Effector memory CD8-positive, alpha-beta T cell (primary cell): ENCODE results near the gene NEU4.
A peak's percentile ranks its signal among the peaks of the same experiment; 100 is the strongest.

Experiments
- ATAC-seq: fragments of 150-1000 bp; cut with Tn5 transposase; replicated peaks from 2 replicates; pipeline ENCODE4 v1.10.0; 2021; ENCODE audit warnings: mild to moderate bottlenecking, moderate library complexity
- DNase-seq, 3 experiments: peaks; one replicate each; pipeline ENCODE4 v3.0.0; 2021
- H3K27ac Mint-ChIP-seq, 2 donors: one replicate each; pipeline ENCODE4 v1.8.0; 2022; ENCODE audit warnings: mild to moderate bottlenecking in 2 of 2, mixed read lengths in 2 of 2, moderate library complexity in 2 of 2
- H3K27me3 Mint-ChIP-seq, 2 donors: one replicate each; pipeline ENCODE4 v1.8.0; 2022; ENCODE audit warnings: mixed read lengths in 2 of 2
- H3K36me3 Mint-ChIP-seq: one replicate; pipeline ENCODE4 v1.8.0; 2022; ENCODE audit warnings: mild to moderate bottlenecking, moderate library complexity, mixed read lengths; ENCODE audit not compliant: insufficient read depth
- H3K4me1 Mint-ChIP-seq, 2 donors: one replicate each; pipeline ENCODE4 v1.8.0; 2022; ENCODE audit warnings: low read depth in 2 of 2, mixed read lengths in 2 of 2
- H3K4me3 Mint-ChIP-seq, 2 donors: one replicate each; pipeline ENCODE4 v1.8.0; 2022; ENCODE audit warnings: mild to moderate bottlenecking in 2 of 2, mixed read lengths in 2 of 2, moderate library complexity in 2 of 2
- H3K9me3 Mint-ChIP-seq, 2 donors: one replicate each; pipeline ENCODE4 v1.8.0; 2022; ENCODE audit warnings: mixed read lengths in 2 of 2

NEU4 gene

GRCh38 chr2:241844831-241845578, 36.0 kb downstream of the NEU4 start:
- peak overlapping the region; percentile 75 to 77 for H3K4me3 Mint-ChIP-seq
- DNase-seq, result no peak
- H3K27me3 Mint-ChIP-seq, result no peaks in the 10 kb centered on the region
- H3K9me3 Mint-ChIP-seq, result no peaks in the 10 kb centered on the region
- H3K27ac Mint-ChIP-seq, result peak overlapping the region; percentile 75 to 86
- ATAC-seq, result no peak
- peaks cover 35 to 36% of the 10 kb centered on the region in 2 donors for H3K4me1 Mint-ChIP-seq
- H3K36me3 Mint-ChIP-seq, result peaks cover 19% of the 10 kb centered on the region

- ATAC-seq (no peak), DNase-seq (no peak)
- H3K27me3 Mint-ChIP-seq, result no peaks in the 10 kb centered on the region
- H3K4me3 Mint-ChIP-seq, result peak overlapping the region; percentile 75 to 77
- peaks cover 19% of the 10 kb centered on the region for H3K36me3 Mint-ChIP-seq
- peaks cover 33 to 34% of the 10 kb centered on the region in 2 donors for H3K4me1 Mint-ChIP-seq
- peak overlapping the region in 1 of 2 donors; percentile 86 for H3K27ac Mint-ChIP-seq
- H3K9me3 Mint-ChIP-seq, result no peaks in the 10 kb centered on the region
Observed at GRCh38 chr2:241846406-241846805, 37.4 kb downstream of the NEU4 start.

GRCh38 chr2:241848761-241849615, 40.0 kb downstream of the NEU4 start:
- Mint-ChIP-seq H3K27me3 (no peaks in the 10 kb centered on the region), H3K4me3 (no peak overlapping the region), H3K9me3 (no peaks in the 10 kb centered on the region), H3K36me3 (peaks cover 21% of the 10 kb centered on the region), H3K27ac (no peak overlapping the region), H3K4me1 (peaks cover 26 to 33% of the 10 kb centered on the region in 2 donors)
- ATAC-seq (no peak), DNase-seq (no peak)

- no peaks in the 10 kb centered on the region for H3K9me3 Mint-ChIP-seq
- H3K4me3 Mint-ChIP-seq, result no peak overlapping the region
- peak overlapping the region in 1 of 2 donors; percentile 15 for H3K27ac Mint-ChIP-seq
- ATAC-seq (no peak), DNase-seq (no peak)
- peaks cover 26 to 34% of the 10 kb centered on the region in 2 donors for H3K4me1 Mint-ChIP-seq
- peaks cover 19% of the 10 kb centered on the region for H3K36me3 Mint-ChIP-seq
- no peaks in the 10 kb centered on the region for H3K27me3 Mint-ChIP-seq
Observed at GRCh38 chr2:241849616-241850543, 40.9 kb downstream of the NEU4 start.

GRCh38 chr2:241850544-241851324, 41.7 kb downstream of the NEU4 start:
- no peak for DNase-seq
- Mint-ChIP-seq H3K27me3 (no peaks in the 10 kb centered on the region), H3K4me3 (no peak overlapping the region), H3K4me1 (peaks cover 18 to 33% of the 10 kb centered on the region in 2 donors), H3K36me3 (peaks cover 17% of the 10 kb centered on the region), H3K27ac (peak overlapping the region in 1 of 2 donors; percentile 15), H3K9me3 (no peaks in the 10 kb centered on the region)
- no peak for ATAC-seq

- ATAC-seq, result no peak
- Mint-ChIP-seq H3K27me3 (no peaks in the 10 kb centered on the region), H3K36me3 (peaks cover 25% of the 10 kb centered on the region)
Observed at GRCh38 chr2:241851325-241852115, 42.5 kb downstream of the NEU4 start.

GRCh38 chr2:241852116-241852980, 43.4 kb downstream of the NEU4 start:
- peaks cover 30% of the 10 kb centered on the region for H3K36me3 Mint-ChIP-seq
- peak overlapping the region in 1 of 2 donors; percentile 58 for H3K27ac Mint-ChIP-seq
- peaks cover 16 to 33% of the 10 kb centered on the region in 2 donors for H3K4me1 Mint-ChIP-seq
- no peaks in the 10 kb centered on the region for H3K9me3 Mint-ChIP-seq
- ATAC-seq, result no peak
- DNase-seq, result no peak
- H3K4me3 Mint-ChIP-seq, result no peak overlapping the region
- no peaks in the 10 kb centered on the region for H3K27me3 Mint-ChIP-seq

More at GRCh38 chr2:241851325-241852115, 42.5 kb downstream of the NEU4 start:
- no peak overlapping the region for H3K4me3 Mint-ChIP-seq
- no peaks in the 10 kb centered on the region for H3K9me3 Mint-ChIP-seq
- H3K4me1 Mint-ChIP-seq, result peaks cover 13 to 30% of the 10 kb centered on the region in 2 donors
- H3K27ac Mint-ChIP-seq, result peak overlapping the region in 1 of 2 donors; percentile 49
- no peak for DNase-seq

- Mint-ChIP-seq H3K4me3 (no peak overlapping the region), H3K27ac (peak overlapping the region; percentile 58 to 60), H3K27me3 (no peaks in the 10 kb centered on the region), H3K36me3 (peaks cover 34% of the 10 kb centered on the region), H3K9me3 (no peaks in the 10 kb centered on the region), H3K4me1 (peaks cover 24 to 37% of the 10 kb centered on the region in 2 donors)
- DNase-seq, result no peak
- ATAC-seq, result no peak
Observed at GRCh38 chr2:241852981-241853631, 44.1 kb downstream of the NEU4 start.

GRCh38 chr2:241853651-241854341, 44.8 kb downstream of the NEU4 start:
- Mint-ChIP-seq H3K27ac (peak overlapping the region in 1 of 2 donors; percentile 60), H3K9me3 (no peaks in the 10 kb centered on the region)
- ATAC-seq, result peak; percentile 68

More at GRCh38 chr2:241853651-241854341, 44.8 kb downstream of the NEU4 start:
- H3K4me3 Mint-ChIP-seq, result peak overlapping the region in 1 of 2 donors; percentile 23
- DNase-seq, result no peak
- H3K4me1 Mint-ChIP-seq, result peaks cover 26 to 42% of the 10 kb centered on the region in 2 donors
- H3K27me3 Mint-ChIP-seq, result no peaks in the 10 kb centered on the region
- H3K36me3 Mint-ChIP-seq, result peaks cover 34% of the 10 kb centered on the region
